Measurements from ENCODE around the gene HLA-E.
"Not testable (repeated sequence)": the region's sequence is repeated elsewhere in the genome, so short reads cannot be mapped to it uniquely, and the experiment has no call there.

The HLA-E gene

GRCh38 chr6:30489081-30490025 lies at the start of gene HLA-E:
TSS of gene HLA-E (plus strand) at chr6:30489509. CDS start at chr6:30489532, 23 bp downstream.
- peak; percentile 100 for DNase-seq

- DNase-seq = no peak
Observed at GRCh38 chr6:30441171-30441570, 48.1 kb upstream of the HLA-E start.

- no peak for DNase-seq
Observed at GRCh38 chr6:30443657-30444450, 45.5 kb upstream of the HLA-E start.

GRCh38 chr6:30444451-30444742 lies 44.9 kb upstream of the HLA-E start:
- no peak for DNase-seq

- no peak for DNase-seq
Observed at GRCh38 chr6:30446259-30446658, 43.0 kb upstream of the HLA-E start.

GRCh38 chr6:30447237-30447636 lies 42.1 kb upstream of the HLA-E start:
- no peak for DNase-seq

GRCh38 chr6:30450548-30450908 lies 38.8 kb upstream of the HLA-E start:
- DNase-seq = no peak

GRCh38 chr6:30450909-30451841 lies 38.1 kb upstream of the HLA-E start:
- peak; percentile 58 for DNase-seq

- no peak for DNase-seq
Observed at GRCh38 chr6:30452736-30453507, 36.4 kb upstream of the HLA-E start.

GRCh38 chr6:30453508-30454116 lies 35.7 kb upstream of the HLA-E start:
- DNase-seq = peak; percentile 94

- DNase-seq = no peak
Observed at GRCh38 chr6:30459145-30459544, 30.2 kb upstream of the HLA-E start.

- no peak for DNase-seq
Observed at GRCh38 chr6:30461055-30461454, 28.3 kb upstream of the HLA-E start.

GRCh38 chr6:30462482-30462881 lies 26.8 kb upstream of the HLA-E start:
- no peak for DNase-seq

GRCh38 chr6:30463242-30463641 lies 26.1 kb upstream of the HLA-E start:
- DNase-seq = no peak

- peak; percentile 70 for DNase-seq
Observed at GRCh38 chr6:30463651-30464618, 25.4 kb upstream of the HLA-E start.

GRCh38 chr6:30465595-30466306 lies 23.6 kb upstream of the HLA-E start:
- DNase-seq = no peak

GRCh38 chr6:30470968-30471367 lies 18.3 kb upstream of the HLA-E start:
- no peak for DNase-seq

- not testable (repeated sequence) for DNase-seq
Observed at GRCh38 chr6:30475116-30475515, 14.2 kb upstream of the HLA-E start.

- peak; percentile 70 for DNase-seq
Observed at GRCh38 chr6:30480536-30481156, 8.7 kb upstream of the HLA-E start.
